HL-60 (cell line): ENCODE measurements around the gene NEU2.
A peak's percentile ranks its signal among the peaks of the same experiment; 100 is the strongest.

Experiments used
- DNase-seq, 2 experiments: peaks; one replicate each; pipeline ENCODE4 v3.0.0-alpha.2; 2010 to 2020; ENCODE audit warnings: low read depth in 1 of 2, low spot score in 1 of 2
- H3K27ac ChIP-seq: fragments of 250-450 bp; sonication (Bioruptor Pico); replicated peaks from 2 replicates; pipeline ENCODE4 v1.5.1; 2020; ENCODE audit warnings: mild to moderate bottlenecking, moderate library complexity
- H3K27me3 ChIP-seq: fragments of 250-450 bp; sonication (Bioruptor Pico); 2 replicates; pipeline ENCODE4 v1.5.1; 2021; ENCODE audit warnings: mild to moderate bottlenecking, moderate library complexity; ENCODE audit not compliant: insufficient read depth, poor library complexity, severe bottlenecking
- H3K4me3 ChIP-seq: replicated peaks from 2 replicates; pipeline ENCODE4 v1.5.1; 2011; ENCODE audit warnings: mild to moderate bottlenecking, control low read depth, low read length; ENCODE audit not compliant: insufficient read depth
- CTCF ChIP-seq: IDR thresholded peaks from one replicate; pipeline ENCODE4 v1.5.1; 2011; ENCODE audit warnings: low read length, control low read depth, inconsistent platforms; ENCODE audit not compliant: insufficient read depth
- GABPA ChIP-seq: IDR thresholded peaks from 2 replicates; pipeline ENCODE4 v1.6.1; 2012; ENCODE audit warnings: low read depth
- POLR2AphosphoS5 ChIP-seq: IDR thresholded peaks from 2 replicates; pipeline ENCODE4 v1.6.1; 2012; ENCODE audit warnings: low read depth
- REST ChIP-seq: IDR thresholded peaks from 2 replicates; pipeline ENCODE4 v1.6.1; 2012; ENCODE audit warnings: low read depth; ENCODE audit not compliant: insufficient replicate concordance
- SPI1 ChIP-seq: IDR thresholded peaks from 2 replicates; pipeline ENCODE4 v1.6.1; 2012; ENCODE audit warnings: low read depth, mild to moderate bottlenecking, borderline replicate concordance

The NEU2 gene

GRCh38 chr2:233081731-233082221 lies 49.3 kb downstream of the NEU2 start:
- Histone ChIP-seq H3K27ac (peak overlapping the region; percentile 84), H3K4me3 (no peak overlapping the region), H3K27me3 (no peaks in the 10 kb centered on the region)
- no peak for DNase-seq
- TF ChIP-seq SPI1 = no peak
- TF ChIP-seq CTCF = no peak
- no peak for TF ChIP-seq REST
- TF ChIP-seq POLR2AphosphoS5 = no peak
- no peak for TF ChIP-seq GABPA

GRCh38 chr2:233082222-233082930 lies 49.9 kb downstream of the NEU2 start:
- no peak overlapping the region for H3K4me3 ChIP-seq
- H3K27me3 ChIP-seq = no peaks in the 10 kb centered on the region
- no peak for TF ChIP-seq REST
- no peak for TF ChIP-seq GABPA
- no peak for TF ChIP-seq CTCF
- TF ChIP-seq SPI1 = peak; percentile 33; the same call in 1 of the 2 replicates
- DNase-seq = peak in 1 of 2 experiments; percentile 33
- peak overlapping the region; percentile 84 for H3K27ac ChIP-seq

GRCh38 chr2:233082931-233083755 lies 50.7 kb downstream of the NEU2 start:
- TF ChIP-seq CTCF = no peak
- no peak; the same call in 1 of the 2 replicates for TF ChIP-seq POLR2AphosphoS5
- peak; percentile 86 for TF ChIP-seq SPI1
- TF ChIP-seq GABPA = no peak
- no peak for TF ChIP-seq REST
- H3K27me3 ChIP-seq = no peaks in the 10 kb centered on the region
- H3K27ac ChIP-seq = peak overlapping the region; percentile 84
- H3K4me3 ChIP-seq = no peak overlapping the region
- peak in 1 of 2 experiments; percentile 66 for DNase-seq
